Measurements from ENCODE around the gene SIRPB1. TPM values are rescaled to one million over a fixed set of nuclear protein-coding genes. Genes with fewer than 3 reads are reported as not detected.

Gene SIRPB1
- total RNA-seq (2014; rRNA removed; shearing (Covaris generic)) = 0.38 and 0.54 TPM in 2 replicates
- polyA plus RNA-seq (2016; fragmentation: Nextera tagmentation; extraction: Ambion mirVana) = not detected in 2 replicates

DNA sequence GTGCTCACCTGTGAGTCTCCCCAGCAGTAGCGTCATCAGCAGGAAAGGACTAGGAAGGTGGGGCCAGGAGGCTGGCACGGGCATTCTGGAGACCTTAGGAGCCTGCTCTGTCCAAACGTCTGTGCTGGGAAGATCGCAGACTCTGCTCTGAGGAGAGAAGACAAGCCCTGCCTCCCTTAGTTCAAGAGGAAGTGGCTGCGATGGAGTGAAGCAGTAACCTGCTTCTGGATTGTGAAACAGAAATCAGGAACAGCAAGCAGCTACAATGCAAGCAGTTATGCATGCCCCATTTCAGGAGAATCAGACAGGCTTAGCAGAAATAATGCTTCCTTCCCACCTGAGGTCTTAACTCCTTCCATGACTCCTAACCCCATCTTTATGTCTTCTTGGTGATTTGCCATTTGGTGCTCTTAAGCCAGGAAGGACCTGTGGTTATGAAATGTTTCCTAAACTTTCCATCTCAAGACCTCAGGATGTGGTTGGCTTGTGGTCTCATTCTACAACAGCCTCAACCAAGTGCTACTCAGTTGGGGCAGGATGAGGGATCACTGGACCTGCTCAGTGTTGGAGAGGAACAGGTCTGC, at the start of gene SIRPB1:
SIRPB1 (minus strand) TSS at position 149 of the 584 bp plus-strand sequence; CDS start at position 84, 65 bp downstream.
- no peak for DNase-seq
- H3K9me3 ChIP-seq (ENCODE audit: low read depth) = no peaks in the 10 kb centered on the region
- no peaks in the 10 kb centered on the region for H3K9me2 ChIP-seq (ENCODE audit: insufficient read depth)
- H4K20me1 ChIP-seq (ENCODE audit: insufficient read depth) = no peaks in the 10 kb centered on the region
- no peak within 1 kb of the TSS for H3K4me3 ChIP-seq
- H3K27ac ChIP-seq = no peak within 1 kb of the TSS
- H3K27me3 ChIP-seq (replicated peaks; ENCODE audit: insufficient read depth) = no peaks in the 10 kb centered on the region
- H2AFZ ChIP-seq = no peak within 1 kb of the TSS
- TF ChIP-seq EZH2 (IDR thresholded peaks at IDR 0.05; ENCODE audit: insufficient read depth, poor library complexity, severe bottlenecking) (no peak), EZH2phosphoT487 (IDR thresholded peaks at IDR 0.05; ENCODE audit: insufficient read depth, low read depth) (no peak)
- 39 to 48% methylated on average over 5 of the region's 5 CpGs for WGBS, 2 experiments (ENCODE audit: low coverage in 1 of 2, low lambda C conversion rate in 2 of 2, missing lambda C conversion rate in 2 of 2)
- H3F3A ChIP-seq (ENCODE audit: insufficient read depth) = 0 out of 2 replicates have a peak, but pooled peaks cover 1% of the 10 kb centered on the region
- in situ Hi-C loops (cut with MboI) = no loop called here
- H3K36me3 ChIP-seq (ENCODE audit: low read depth) = no peaks in the 10 kb centered on the region
- no peaks in the 10 kb centered on the region for H3K79me2 ChIP-seq (ENCODE audit: insufficient read depth)
- H3K4me2 ChIP-seq (ENCODE audit: unreplicated experiment) = no peak within 1 kb of the TSS
- peaks cover 13% of the 10 kb centered on the region for H3K4me1 ChIP-seq (ENCODE audit: insufficient read depth)
- no peak within 1 kb of the TSS for H3K9ac ChIP-seq

- Histone ChIP-seq H3K79me2 (ENCODE audit: insufficient read depth) (no peaks in the 10 kb centered on the region), H3K9me2 (ENCODE audit: insufficient read depth) (no peaks in the 10 kb centered on the region), H4K20me1 (ENCODE audit: insufficient read depth) (no peaks in the 10 kb centered on the region), H3K36me3 (ENCODE audit: low read depth) (no peaks in the 10 kb centered on the region), H3K4me1 (ENCODE audit: insufficient read depth) (0 out of 2 replicates have a peak, but pooled peaks cover 8% of the 10 kb centered on the region), H3K4me2 (ENCODE audit: unreplicated experiment) (no peak overlapping the region), H3K9me3 (ENCODE audit: low read depth) (no peaks in the 10 kb centered on the region), H2AFZ (peak overlapping the region; percentile 23; the same call in 1 of the 2 replicates), H3F3A (ENCODE audit: insufficient read depth) (no peaks in the 10 kb centered on the region), H3K27me3 (replicated peaks; ENCODE audit: insufficient read depth) (no peaks in the 10 kb centered on the region; the same call in 1 of the 2 replicates), H3K9ac (no peak overlapping the region), H3K4me3 (no peak overlapping the region), H3K27ac (no peak overlapping the region)
- peak; percentile 75 for DNase-seq
- 20 to 23% methylated on average over 5 of the region's 5 CpGs for WGBS, 2 experiments (ENCODE audit: low coverage in 1 of 2, low lambda C conversion rate in 2 of 2, missing lambda C conversion rate in 2 of 2)
- in situ Hi-C loops (cut with MboI) = no loop called here
- no peak for TF ChIP-seq EZH2phosphoT487 (IDR thresholded peaks at IDR 0.05; ENCODE audit: insufficient read depth, low read depth)
- no peak for TF ChIP-seq EZH2 (IDR thresholded peaks at IDR 0.05; ENCODE audit: insufficient read depth, poor library complexity, severe bottlenecking)
Observed at GRCh38 chr20:1669304-1669703, 49.5 kb upstream of the SIRPB1 start.

- Histone ChIP-seq H4K20me1 (ENCODE audit: insufficient read depth) (no peaks in the 10 kb centered on the region), H3K4me2 (ENCODE audit: unreplicated experiment) (no peak overlapping the region), H3K27ac (no peak overlapping the region), H3K4me1 (ENCODE audit: insufficient read depth) (0 out of 2 replicates have a peak, but pooled peaks cover 8% of the 10 kb centered on the region), H3K36me3 (ENCODE audit: low read depth) (no peaks in the 10 kb centered on the region), H3K4me3 (no peak overlapping the region), H2AFZ (no peak overlapping the region), H3K9ac (no peak overlapping the region), H3K9me3 (ENCODE audit: low read depth) (no peaks in the 10 kb centered on the region), H3K27me3 (replicated peaks; ENCODE audit: insufficient read depth) (no peaks in the 10 kb centered on the region; the same call in 1 of the 2 replicates), H3K79me2 (ENCODE audit: insufficient read depth) (no peaks in the 10 kb centered on the region), H3K9me2 (ENCODE audit: insufficient read depth) (no peaks in the 10 kb centered on the region), H3F3A (ENCODE audit: insufficient read depth) (no peaks in the 10 kb centered on the region)
- in situ Hi-C loops (cut with MboI) = no loop called here
- no peak for DNase-seq
- 18 to 44% methylated on average over 1 of the region's 1 CpG for WGBS, 2 experiments (ENCODE audit: low coverage in 1 of 2, low lambda C conversion rate in 2 of 2, missing lambda C conversion rate in 2 of 2)
- TF ChIP-seq EZH2 (IDR thresholded peaks at IDR 0.05; ENCODE audit: insufficient read depth, poor library complexity, severe bottlenecking) (no peak), EZH2phosphoT487 (IDR thresholded peaks at IDR 0.05; ENCODE audit: insufficient read depth, low read depth) (no peak)
Observed at GRCh38 chr20:1667502-1668085, 47.8 kb upstream of the SIRPB1 start.

DNA sequence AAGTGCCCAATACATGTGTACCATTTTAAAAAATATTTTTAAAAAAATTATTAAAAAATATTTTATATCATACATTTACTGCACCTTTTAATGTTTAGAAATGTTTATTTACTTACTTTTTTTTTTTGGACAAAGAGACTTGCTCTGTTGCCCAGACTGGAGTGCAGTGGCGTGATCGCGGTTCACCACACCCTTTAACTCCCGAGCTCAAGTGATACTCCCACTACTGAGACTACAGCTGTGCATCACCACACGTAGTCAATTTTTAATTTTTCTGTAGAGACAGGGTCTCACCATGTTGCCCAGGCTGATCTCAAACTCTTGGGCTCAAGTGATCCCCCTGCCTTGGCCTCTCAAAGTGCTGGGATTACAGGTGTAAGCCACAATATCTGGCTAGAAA, 47.0 kb upstream of the SIRPB1 start:
- Histone ChIP-seq H2AFZ (no peak overlapping the region), H4K20me1 (ENCODE audit: insufficient read depth) (no peaks in the 10 kb centered on the region), H3K27me3 (replicated peaks; ENCODE audit: insufficient read depth) (no peaks in the 10 kb centered on the region; the same call in 1 of the 2 replicates), H3K27ac (no peak overlapping the region), H3K9me2 (ENCODE audit: insufficient read depth) (no peaks in the 10 kb centered on the region), H3K9ac (no peak overlapping the region), H3K4me3 (no peak overlapping the region), H3K4me1 (ENCODE audit: insufficient read depth) (0 out of 2 replicates have a peak, but pooled peaks cover 8% of the 10 kb centered on the region), H3K36me3 (ENCODE audit: low read depth) (no peaks in the 10 kb centered on the region), H3F3A (ENCODE audit: insufficient read depth) (no peaks in the 10 kb centered on the region), H3K4me2 (ENCODE audit: unreplicated experiment) (no peak overlapping the region), H3K9me3 (ENCODE audit: low read depth) (no peaks in the 10 kb centered on the region), H3K79me2 (ENCODE audit: insufficient read depth) (no peaks in the 10 kb centered on the region)
- WGBS, 2 experiments (ENCODE audit: low coverage in 1 of 2, low lambda C conversion rate in 2 of 2, missing lambda C conversion rate in 2 of 2) = 44 to 53% methylated on average over 5 of the region's 5 CpGs
- TF ChIP-seq EZH2phosphoT487 (IDR thresholded peaks at IDR 0.05; ENCODE audit: insufficient read depth, low read depth) = no peak
- no peak for TF ChIP-seq EZH2 (IDR thresholded peaks at IDR 0.05; ENCODE audit: insufficient read depth, poor library complexity, severe bottlenecking)
- in situ Hi-C loops (cut with MboI) = no loop called here
- no peak for DNase-seq
